ENCODE data around the gene USP48. TPM values are rescaled to one million over a fixed set of nuclear protein-coding genes. Genes with fewer than 3 reads are reported as not detected.
A peak's percentile ranks its signal among the peaks of the same experiment; 100 is the strongest.
"Not testable (repeated sequence)": the region's sequence is repeated elsewhere in the genome, so short reads cannot be mapped to it uniquely, and the experiment has no call there.

Gene USP48
- total RNA-seq, 1 donor from 2014 or later: 97.3 TPM

DNA sequence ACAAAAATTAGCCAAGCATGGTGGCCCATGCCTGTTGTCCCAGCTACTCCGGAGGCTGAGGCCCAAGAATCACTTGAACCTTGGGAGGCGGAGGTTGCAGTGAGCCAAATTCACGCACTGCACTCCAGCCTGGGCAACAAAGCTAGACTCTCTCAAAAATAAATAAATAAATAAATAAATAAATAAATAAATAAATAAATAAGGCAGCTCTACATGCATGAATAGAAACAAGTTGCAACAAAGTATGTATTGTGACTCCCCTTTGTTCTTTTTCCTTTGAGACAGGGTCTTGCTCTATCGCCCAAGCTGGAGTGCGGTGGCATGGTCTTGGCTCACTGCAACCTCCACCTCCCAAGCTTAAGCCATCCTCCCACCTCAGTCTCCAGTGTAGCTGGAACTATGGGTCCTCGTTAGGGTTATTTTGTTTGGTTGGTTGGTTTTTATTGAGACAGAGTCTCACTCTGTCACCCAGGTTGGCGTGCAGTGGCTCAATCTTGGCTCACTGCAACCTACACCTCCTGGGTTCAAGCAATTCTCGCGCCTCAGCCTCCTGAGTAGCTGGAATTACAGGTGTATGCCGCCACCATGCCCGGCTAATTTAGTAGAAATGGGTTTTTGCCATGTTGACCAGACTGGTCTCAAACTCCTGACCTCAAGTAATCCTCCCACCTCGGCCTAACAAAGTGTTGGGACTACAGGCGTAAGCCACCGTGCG lies 8.0 kb downstream of the USP48 start:
- peak overlapping the region; percentile 7 for H3K27ac Mint-ChIP-seq
- ChIA-PET POLR2A (interaction anchor here (0.6 to 2.6 kb wide), 3 partner anchors 8 to 1837 kb away, joined by 4 to 18 read pairs (median 4); partner anchors contain the start of gene USP48), CTCF (interaction anchor here (0.9 kb wide), 1 partner anchor 9 kb away, joined by 3 read pairs; no protein-coding TSS in a partner anchor)
- no peak overlapping the region for H3K4me3 Mint-ChIP-seq
- TF ChIP-seq, protein P1, sequence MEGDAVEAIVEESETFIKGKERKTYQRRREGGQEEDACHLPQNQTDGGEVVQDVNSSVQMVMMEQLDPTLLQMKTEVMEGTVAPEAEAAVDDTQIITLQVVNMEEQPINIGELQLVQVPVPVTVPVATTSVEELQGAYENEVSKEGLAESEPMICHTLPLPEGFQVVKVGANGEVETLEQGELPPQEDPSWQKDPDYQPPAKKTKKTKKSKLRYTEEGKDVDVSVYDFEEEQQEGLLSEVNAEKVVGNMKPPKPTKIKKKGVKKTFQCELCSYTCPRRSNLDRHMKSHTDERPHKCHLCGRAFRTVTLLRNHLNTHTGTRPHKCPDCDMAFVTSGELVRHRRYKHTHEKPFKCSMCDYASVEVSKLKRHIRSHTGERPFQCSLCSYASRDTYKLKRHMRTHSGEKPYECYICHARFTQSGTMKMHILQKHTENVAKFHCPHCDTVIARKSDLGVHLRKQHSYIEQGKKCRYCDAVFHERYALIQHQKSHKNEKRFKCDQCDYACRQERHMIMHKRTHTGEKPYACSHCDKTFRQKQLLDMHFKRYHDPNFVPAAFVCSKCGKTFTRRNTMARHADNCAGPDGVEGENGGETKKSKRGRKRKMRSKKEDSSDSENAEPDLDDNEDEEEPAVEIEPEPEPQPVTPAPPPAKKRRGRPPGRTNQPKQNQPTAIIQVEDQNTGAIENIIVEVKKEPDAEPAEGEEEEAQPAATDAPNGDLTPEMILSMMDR (IDR thresholded peaks at IDR 0.05): no peak
- H3K27me3 Mint-ChIP-seq: no peaks in the 10 kb centered on the region
- no peak for ATAC-seq (ENCODE audit: low read depth)
- H3K9me3 Mint-ChIP-seq: peaks cover 2% of the 10 kb centered on the region
- H3K4me1 Mint-ChIP-seq: peaks cover 54% of the 10 kb centered on the region
- intact Hi-C loops (cut with micrococcal nuclease): no loop called here
- no peak for DNase-seq
- peaks cover 10% of the 10 kb centered on the region for H3K36me3 Mint-ChIP-seq (ENCODE audit: low read depth)

DNA sequence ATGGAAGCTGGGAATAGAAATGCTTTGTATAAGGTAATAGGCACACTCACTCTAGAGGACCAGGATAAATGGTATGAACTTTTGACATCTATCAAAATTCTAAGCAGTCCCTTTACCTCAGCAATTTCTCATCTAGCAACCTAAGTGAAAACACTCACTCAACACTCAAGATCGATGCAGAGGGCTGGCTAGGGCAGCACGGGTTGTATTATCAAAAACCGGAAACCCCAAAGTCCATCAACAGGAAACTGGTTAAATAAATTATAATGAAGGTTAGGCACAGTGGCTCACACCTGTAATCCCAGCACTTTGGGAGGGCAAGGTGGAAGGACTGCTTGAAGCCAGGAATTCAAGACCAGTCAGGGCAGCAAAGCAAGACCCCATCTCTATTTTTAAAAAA lies 9.4 kb downstream of the USP48 start:
- ATAC-seq (ENCODE audit: low read depth): peak; percentile 69
- POLR2A ChIA-PET: interaction anchor here (0.6 to 2.6 kb wide), 4 partner anchors 8 to 342 kb away, joined by 3 to 18 read pairs (median 4); partner anchors contain the start of gene USP48
- no peaks in the 10 kb centered on the region for H3K27me3 Mint-ChIP-seq
- peaks cover 14% of the 10 kb centered on the region for H3K36me3 Mint-ChIP-seq (ENCODE audit: low read depth)
- peaks cover 54% of the 10 kb centered on the region for H3K4me1 Mint-ChIP-seq
- no peak for DNase-seq
- peaks cover 2% of the 10 kb centered on the region for H3K9me3 Mint-ChIP-seq
- peak overlapping the region; percentile 43 for H3K27ac Mint-ChIP-seq
- peak overlapping the region; percentile 28 for H3K4me3 Mint-ChIP-seq
- CTCF ChIA-PET: no interaction called here
- intact Hi-C loops (cut with micrococcal nuclease): no loop called here
- TF ChIP-seq, protein P1 (IDR thresholded peaks at IDR 0.05): no peak

DNA sequence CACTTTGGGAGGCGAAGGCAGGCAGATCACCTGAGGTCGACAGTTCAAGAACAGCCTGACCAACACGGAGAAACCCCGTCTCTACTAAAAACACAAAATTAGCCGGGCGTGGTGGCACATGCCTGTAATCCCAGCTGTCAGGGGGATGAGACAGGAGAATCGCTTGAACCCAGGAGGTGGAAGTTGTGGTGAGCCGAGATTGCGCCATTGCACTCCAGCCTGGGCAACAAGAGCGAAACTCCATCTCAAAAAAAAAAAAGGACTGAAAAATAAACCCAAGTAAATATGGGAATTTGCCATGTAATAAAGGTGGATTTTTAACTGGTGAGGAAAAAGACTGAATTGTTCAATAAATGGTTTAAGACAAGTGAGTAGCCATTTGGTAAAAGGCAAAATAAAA lies 11.3 kb downstream of the USP48 start:
- H3K4me1 Mint-ChIP-seq: peaks cover 49% of the 10 kb centered on the region
- peaks cover 14% of the 10 kb centered on the region for H3K36me3 Mint-ChIP-seq (ENCODE audit: low read depth)
- H3K27ac Mint-ChIP-seq; H3K27me3 Mint-ChIP-seq; H3K9me3 Mint-ChIP-seq; CTCF ChIA-PET; intact Hi-C loops (cut with micrococcal nuclease); POLR2A ChIA-PET; H3K4me3 Mint-ChIP-seq; ATAC-seq (ENCODE audit: low read depth); DNase-seq: not testable (repeated sequence)

DNA sequence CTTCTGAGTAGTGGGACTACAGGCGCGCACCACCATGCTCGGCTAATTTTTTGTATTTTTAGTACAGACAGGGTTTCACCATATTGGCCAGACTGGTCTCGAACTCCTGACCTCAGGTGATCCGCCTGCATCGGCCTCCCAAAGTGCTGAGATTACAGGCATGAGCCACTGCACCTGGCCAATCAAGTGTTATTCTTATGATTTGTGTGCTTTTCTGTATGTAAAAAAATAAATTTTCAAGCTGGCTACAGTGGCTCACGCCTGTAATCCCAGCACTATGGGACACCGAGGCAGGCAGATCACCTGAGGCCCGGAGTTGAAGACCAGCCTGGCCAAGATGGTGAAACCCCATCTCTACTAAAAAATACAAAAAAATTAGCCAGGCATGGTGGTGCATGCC lies 12.3 kb downstream of the USP48 start:
- POLR2A ChIA-PET: interaction anchor here (0.6 kb wide), 2 partner anchors 43 to 383 kb away, joined by 3 to 5 read pairs; no protein-coding TSS in a partner anchor
- not testable (repeated sequence) for H3K27ac Mint-ChIP-seq
- peaks cover 51% of the 10 kb centered on the region for H3K4me1 Mint-ChIP-seq

DNA sequence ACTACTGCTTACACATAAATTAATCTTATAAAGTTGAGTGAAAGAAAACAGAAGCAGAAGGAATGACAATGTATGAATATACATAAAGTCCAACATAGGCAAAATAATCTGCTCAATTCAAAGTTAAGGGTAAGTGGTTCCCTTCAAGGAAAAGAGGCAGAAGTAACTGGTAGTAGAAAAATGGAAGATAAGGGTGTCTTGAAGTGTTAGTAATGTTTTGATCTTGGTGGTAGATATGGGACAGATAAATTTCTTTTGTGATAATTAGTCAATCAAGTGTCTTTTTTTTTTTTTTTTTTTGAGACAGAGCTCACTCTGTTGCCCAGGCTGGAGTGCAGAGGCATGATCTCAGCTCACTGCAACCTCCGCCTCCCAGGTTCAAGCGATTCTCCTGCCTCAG lies 12.7 kb downstream of the USP48 start:
- no peak overlapping the region for H3K4me3 Mint-ChIP-seq
- ChIA-PET POLR2A (interaction anchor here (0.6 kb wide), 2 partner anchors 42 to 384 kb away, joined by 3 to 5 read pairs; no protein-coding TSS in a partner anchor), CTCF (no interaction called here)
- ATAC-seq (ENCODE audit: low read depth): no peak
- no peaks in the 10 kb centered on the region for H3K9me3 Mint-ChIP-seq
- TF ChIP-seq, protein P1 (IDR thresholded peaks at IDR 0.05): no peak
- H3K27me3 Mint-ChIP-seq: no peaks in the 10 kb centered on the region
- H3K27ac Mint-ChIP-seq: no peak overlapping the region
- intact Hi-C loops (cut with micrococcal nuclease): no loop called here
- peaks cover 7% of the 10 kb centered on the region for H3K36me3 Mint-ChIP-seq (ENCODE audit: low read depth)
- H3K4me1 Mint-ChIP-seq: peaks cover 51% of the 10 kb centered on the region
- no peak for DNase-seq

More for the DNA sequence above, 12.3 kb downstream of the USP48 start:
- H3K9me3 Mint-ChIP-seq; intact Hi-C loops (cut with micrococcal nuclease); H3K4me3 Mint-ChIP-seq; DNase-seq; H3K36me3 Mint-ChIP-seq (ENCODE audit: low read depth); H3K27me3 Mint-ChIP-seq; CTCF ChIA-PET; ATAC-seq (ENCODE audit: low read depth): not testable (repeated sequence)

DNA sequence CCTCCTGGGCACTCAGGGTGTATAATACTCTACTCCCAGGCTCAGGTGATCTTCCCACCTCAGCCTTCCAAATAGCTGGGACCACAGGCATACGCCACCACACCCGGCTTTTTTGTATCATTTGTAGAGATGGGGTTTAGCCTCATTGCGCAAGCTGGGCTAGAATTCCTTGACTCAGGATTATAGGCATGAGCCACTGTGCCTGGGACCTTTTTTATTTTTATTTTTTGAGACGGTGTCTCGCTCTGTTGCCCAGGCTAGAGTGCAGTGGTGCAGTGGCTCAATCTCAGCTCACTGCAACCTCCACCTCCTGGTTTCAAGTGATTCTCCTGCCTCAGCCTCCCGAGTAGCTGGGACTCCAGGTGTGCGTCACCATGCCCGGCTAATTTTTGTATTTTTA lies 15.8 kb downstream of the USP48 start:
- peaks cover 61% of the 10 kb centered on the region for H3K4me1 Mint-ChIP-seq
- H3K4me3 Mint-ChIP-seq; DNase-seq; H3K36me3 Mint-ChIP-seq (ENCODE audit: low read depth); ATAC-seq (ENCODE audit: low read depth); H3K27me3 Mint-ChIP-seq; H3K9me3 Mint-ChIP-seq; H3K27ac Mint-ChIP-seq; POLR2A ChIA-PET; intact Hi-C loops (cut with micrococcal nuclease); CTCF ChIA-PET: not testable (repeated sequence)
